Activated CD4-positive, alpha-beta memory T cell treated with anti-CD3 and anti-CD28 coated beads for 36 hours (primary cell): ENCODE data around the gene TGIF2. TPM values are rescaled to one million over a fixed set of nuclear protein-coding genes. Genes with fewer than 3 reads are reported as not detected.
A peak's percentile ranks its signal among the peaks of the same experiment; 100 is the strongest.
"Not testable (repeated sequence)": the region's sequence is repeated elsewhere in the genome, so short reads cannot be mapped to it uniquely, and the experiment has no call there.

Source experiments
- CTCF ChIA-PET: fragments of 350-600 bp; sonication (Branson Sonifier 250); formaldehyde crosslinking; loops from one replicate; lab custom pipeline; 2021; ENCODE audit warnings: antibody characterized with exemption, inconsistent platforms; lab: Charles Lee
- POLR2A ChIA-PET: fragments of 350-600 bp; sonication (Branson Sonifier 250); formaldehyde crosslinking; loops from one replicate; lab custom pipeline; 2021; ENCODE audit warnings: antibody characterized with exemption; lab: Charles Lee
- DNase-seq: peaks from one replicate; pipeline ENCODE4 v3.0.0-alpha.2; 2020
- H3K27ac Mint-ChIP-seq: one replicate; pipeline ENCODE4 v1.8.0; 2021; ENCODE audit warnings: mixed read lengths
- H3K27me3 Mint-ChIP-seq: one replicate; pipeline ENCODE4 v1.8.0; 2021; ENCODE audit warnings: mixed read lengths
- H3K36me3 Mint-ChIP-seq: one replicate; pipeline ENCODE4 v1.8.0; 2021; ENCODE audit warnings: mixed read lengths
- H3K4me1 Mint-ChIP-seq: one replicate; pipeline ENCODE4 v1.8.0; 2021; ENCODE audit warnings: low read depth, mixed read lengths
- H3K4me3 Mint-ChIP-seq: one replicate; pipeline ENCODE4 v1.8.0; 2021; ENCODE audit warnings: mild to moderate bottlenecking, mixed read lengths
- H3K9me3 Mint-ChIP-seq: one replicate; pipeline ENCODE4 v1.8.0; 2021; ENCODE audit warnings: mixed read lengths
- intact Hi-C: fragments of 100-400 bp; cut with micrococcal nuclease; formaldehyde crosslinking; loops from one replicate; pipeline ENCODE4 v1.15.1; 2023
- total RNA-seq, 2 experiments: library from RNA; stranded (reverse); gene quantifications; one replicate each; pipeline ENCODE4 v1.2.3, GENCODE V29; 2021

Gene TGIF2
- total RNA-seq, 2 experiments from 2014 or later = 39.7 to 43.0 TPM

GRCh38 chr20:36549942-36550789, 23.2 kb upstream of the TGIF2 start:
- H3K27me3 Mint-ChIP-seq = no peaks in the 10 kb centered on the region
- H3K4me3 Mint-ChIP-seq = no peak overlapping the region
- ChIA-PET POLR2A (no interaction called here), CTCF (interaction anchor here (0.7 kb wide), 1 partner anchor 21 kb away, joined by 3 read pairs; no protein-coding TSS in a partner anchor)
- H3K9me3 Mint-ChIP-seq = no peaks in the 10 kb centered on the region
- no peaks in the 10 kb centered on the region for H3K4me1 Mint-ChIP-seq
- H3K27ac Mint-ChIP-seq = no peak overlapping the region
- no peaks in the 10 kb centered on the region for H3K36me3 Mint-ChIP-seq
- no peak for DNase-seq
- intact Hi-C loops = no loop called here

- intact Hi-C loops = no loop called here
- no peak overlapping the region for H3K4me3 Mint-ChIP-seq
- no peak for DNase-seq
- ChIA-PET CTCF (no interaction called here), POLR2A (interaction anchor here (0.6 kb wide), 1 partner anchor 752 kb away, joined by 5 read pairs; no protein-coding TSS in a partner anchor)
- H3K9me3 Mint-ChIP-seq = no peaks in the 10 kb centered on the region
- no peaks in the 10 kb centered on the region for H3K36me3 Mint-ChIP-seq
- H3K27ac Mint-ChIP-seq = no peak overlapping the region
- no peaks in the 10 kb centered on the region for H3K4me1 Mint-ChIP-seq
- no peaks in the 10 kb centered on the region for H3K27me3 Mint-ChIP-seq
These were observed 22.6 kb upstream of the TGIF2 start for GRCh38 chr20:36550790-36551299.

- Mint-ChIP-seq H3K4me3 (no peak overlapping the region), H3K4me1 (peaks cover 5% of the 10 kb centered on the region), H3K36me3 (no peaks in the 10 kb centered on the region), H3K27me3 (no peaks in the 10 kb centered on the region), H3K27ac (no peak overlapping the region), H3K9me3 (no peaks in the 10 kb centered on the region)
- ChIA-PET CTCF (no interaction called here), POLR2A (no interaction called here)
- no peak for DNase-seq
- intact Hi-C loops = no loop called here
These were observed 18.1 kb upstream of the TGIF2 start for GRCh38 chr20:36555248-36555647.

- H3K27me3 Mint-ChIP-seq = no peaks in the 10 kb centered on the region
- no peak overlapping the region for H3K4me3 Mint-ChIP-seq
- POLR2A ChIA-PET = no interaction called here
- CTCF ChIA-PET = no interaction called here
- peaks cover 3% of the 10 kb centered on the region for H3K4me1 Mint-ChIP-seq
- DNase-seq = no peak
- no peak overlapping the region for H3K27ac Mint-ChIP-seq
- peaks cover 8% of the 10 kb centered on the region for H3K9me3 Mint-ChIP-seq
- intact Hi-C loops = no loop called here
- no peaks in the 10 kb centered on the region for H3K36me3 Mint-ChIP-seq
These were observed 10.7 kb upstream of the TGIF2 start for GRCh38 chr20:36562724-36563123.

GRCh38 chr20:36563374-36563773, 10.0 kb upstream of the TGIF2 start:
- Mint-ChIP-seq H3K36me3 (no peaks in the 10 kb centered on the region), H3K27ac (no peak overlapping the region), H3K27me3 (no peaks in the 10 kb centered on the region), H3K9me3 (peaks cover 8% of the 10 kb centered on the region), H3K4me1 (peaks cover 3% of the 10 kb centered on the region), H3K4me3 (no peak overlapping the region)
- no peak for DNase-seq
- intact Hi-C loops = no loop called here
- POLR2A ChIA-PET = no interaction called here
- CTCF ChIA-PET = no interaction called here

GRCh38 chr20:36564078-36564725, 9.2 kb upstream of the TGIF2 start:
- intact Hi-C loops, H3K4me1 Mint-ChIP-seq, H3K27me3 Mint-ChIP-seq, POLR2A ChIA-PET, DNase-seq, CTCF ChIA-PET, H3K36me3 Mint-ChIP-seq, H3K27ac Mint-ChIP-seq, H3K9me3 Mint-ChIP-seq, H3K4me3 Mint-ChIP-seq: not testable (repeated sequence)

- H3K27ac Mint-ChIP-seq, DNase-seq, POLR2A ChIA-PET, H3K4me1 Mint-ChIP-seq, H3K9me3 Mint-ChIP-seq, CTCF ChIA-PET, intact Hi-C loops, H3K4me3 Mint-ChIP-seq, H3K36me3 Mint-ChIP-seq, H3K27me3 Mint-ChIP-seq: not testable (repeated sequence)
These were observed 8.7 kb upstream of the TGIF2 start for GRCh38 chr20:36564726-36565121.

- DNase-seq = no peak
- peaks cover 3% of the 10 kb centered on the region for H3K4me1 Mint-ChIP-seq
- intact Hi-C loops = no loop called here
- H3K36me3 Mint-ChIP-seq = no peaks in the 10 kb centered on the region
- ChIA-PET CTCF (interaction anchor here (1.2 kb wide), 1 partner anchor 48 kb away, joined by 4 read pairs; no protein-coding TSS in a partner anchor), POLR2A (no interaction called here)
- H3K27ac Mint-ChIP-seq = no peak overlapping the region
- H3K27me3 Mint-ChIP-seq = no peaks in the 10 kb centered on the region
- H3K4me3 Mint-ChIP-seq = no peak overlapping the region
- H3K9me3 Mint-ChIP-seq = peaks cover 8% of the 10 kb centered on the region
These were observed 7.9 kb upstream of the TGIF2 start for GRCh38 chr20:36565520-36565919.

- H3K27ac Mint-ChIP-seq = no peak overlapping the region
- POLR2A ChIA-PET = no interaction called here
- H3K4me3 Mint-ChIP-seq = no peak overlapping the region
- peaks cover 4% of the 10 kb centered on the region for H3K36me3 Mint-ChIP-seq
- CTCF ChIA-PET = interaction anchor here (1.3 to 2.1 kb wide), 2 partner anchors 18 to 35 kb away, joined by 3 to 7 read pairs; partner anchors contain the start of gene RAB5IF
- H3K4me1 Mint-ChIP-seq = peaks cover 16% of the 10 kb centered on the region
- intact Hi-C loops = no loop called here
- DNase-seq = no peak
- H3K27me3 Mint-ChIP-seq = no peaks in the 10 kb centered on the region
- H3K9me3 Mint-ChIP-seq = peaks cover 5% of the 10 kb centered on the region
These were observed 3.5 kb upstream of the TGIF2 start for GRCh38 chr20:36569847-36570429.

GRCh38 chr20:36571564-36572504, 1.6 kb upstream of the TGIF2 start:
- Mint-ChIP-seq H3K9me3 (no peaks in the 10 kb centered on the region), H3K4me3 (peak overlapping the region; percentile 76), H3K27me3 (no peaks in the 10 kb centered on the region), H3K4me1 (peaks cover 33% of the 10 kb centered on the region), H3K27ac (peak overlapping the region; percentile 92), H3K36me3 (peaks cover 9% of the 10 kb centered on the region)
- DNase-seq = no peak
- ChIA-PET POLR2A (interaction anchor here (0.8 to 5.1 kb wide), 5 partner anchors 16 to 73 kb away, joined by 3 to 51 read pairs (median 6); partner anchors contain the start of genes RAB5IF and SLA2), CTCF (interaction anchor here (0.6 to 5.6 kb wide), 6 partner anchors 14 to 618 kb away, joined by 3 to 40 read pairs (median 3); partner anchors contain the start of genes NDRG3, RAB5IF, SCAND1 and SLA2)
- intact Hi-C loops = loop anchor here (1.0 to 2.0 kb wide), 2 partner anchors 33 to 111 kb away; partner anchors contain the start of gene RAB5IF

GRCh38 chr20:36572701-36573102, 695 bp upstream of the TGIF2 start:
- H3K27ac Mint-ChIP-seq = peak overlapping the region; percentile 92
- H3K4me1 Mint-ChIP-seq = peaks cover 33% of the 10 kb centered on the region
- intact Hi-C loops = loop anchor here (1.0 to 2.0 kb wide), 6 partner anchors 16 to 174 kb away; partner anchors contain the start of genes NDRG3 and RAB5IF
- CTCF ChIA-PET = interaction anchor here (0.9 to 5.6 kb wide), 3 partner anchors 23 to 40 kb away, joined by 3 to 40 read pairs (median 3); partner anchors contain the start of gene RAB5IF
- no peaks in the 10 kb centered on the region for H3K9me3 Mint-ChIP-seq
- DNase-seq = peak; percentile 87
- H3K36me3 Mint-ChIP-seq = peaks cover 9% of the 10 kb centered on the region
- peak overlapping the region; percentile 76 for H3K4me3 Mint-ChIP-seq
- POLR2A ChIA-PET = interaction anchor here (0.8 to 5.1 kb wide), 7 partner anchors 16 to 619 kb away, joined by 3 to 51 read pairs (median 6); partner anchors contain the start of genes RAB5IF, SCAND1 and SLA2
- no peaks in the 10 kb centered on the region for H3K27me3 Mint-ChIP-seq
